ENCODE data around the gene GRID1.

- TF ChIP-seq GATA2 (IDR thresholded peaks at IDR 0.05; ENCODE audit: low read depth, low read length) (no peak), GATA3 (IDR thresholded peaks at IDR 0.05; ENCODE audit: low read depth, low read length) (no peak)
Observed at GRCh38 chr10:86090807-86091206, 275.8 kb downstream of the GRID1 start.

Data from SH-SY5Y (cell line).